Caki2 (cell line): ENCODE results near the gene PLD3. TPM values are rescaled to one million over a fixed set of nuclear protein-coding genes. Genes with fewer than 3 reads are reported as not detected.

ENCODE experiments used
- DNase-seq: peaks from one replicate; pipeline ENCODE4 v3.0.0-alpha.2; 2015; ENCODE audit warnings: low read depth
- in situ Hi-C: cut with HindIII; loops from 2 replicates; pipeline ENCODE4 v1.10.0; 2016; ENCODE audit warnings: low sequenced_read_pairs, low pct_unique_long_range_greater_than_20kb, mixed read lengths
- total RNA-seq: library from RNA; depleted of rRNA; stranded (reverse); fragments of >200 nt; shearing (Covaris generic); gene quantifications from 2 replicates; pipeline ENCODE4 v1.2.3, GENCODE V29; 2014; ENCODE audit warnings: low replicate concordance; rRNA removed

PLD3 gene
- total RNA-seq, 1 experiment from 2014 or later = 381 TPM

- in situ Hi-C loops = no loop called here
Measured at GRCh38 chr19:40419780-40420179, 71.3 kb downstream of the PLD3 start.

GRCh38 chr19:40420451-40420765, 71.9 kb downstream of the PLD3 start:
- no peak for DNase-seq
- in situ Hi-C loops = no loop called here

More at GRCh38 chr19:40419780-40420179, 71.3 kb downstream of the PLD3 start:
- no peak for DNase-seq

- peak; percentile 97 for DNase-seq
- in situ Hi-C loops = no loop called here
Measured at GRCh38 chr19:40420766-40421765, 72.6 kb downstream of the PLD3 start.

- DNase-seq = no peak
- in situ Hi-C loops = no loop called here
Measured at GRCh38 chr19:40421993-40422747, 73.7 kb downstream of the PLD3 start.

- DNase-seq = no peak
- in situ Hi-C loops = no loop called here
Measured at GRCh38 chr19:40422748-40423566, 74.5 kb downstream of the PLD3 start.

GRCh38 chr19:40423938-40424337, 75.4 kb downstream of the PLD3 start:
- in situ Hi-C loops = no loop called here
- DNase-seq = no peak

- in situ Hi-C loops = no loop called here
Measured at GRCh38 chr19:40424637-40425449, 76.3 kb downstream of the PLD3 start.

GRCh38 chr19:40425450-40426287, 77.2 kb downstream of the PLD3 start, which contains the start of gene SERTAD1:
Gene SERTAD1, minus strand, starts transcription at chr19:40425992. Its CDS starts 2,446 bp downstream, at chr19:40423546.
- in situ Hi-C loops = no loop called here

More at GRCh38 chr19:40424637-40425449, 76.3 kb downstream of the PLD3 start:
- DNase-seq = peak; percentile 44

More at GRCh38 chr19:40425450-40426287, 77.2 kb downstream of the PLD3 start, which contains the start of gene SERTAD1:
- peak; percentile 100 for DNase-seq

Other genes with a start within 250 kb of the PLD3 start
- 9.4 and 20.0 TPM in 2 replicates for gene MAP3K10, start 157.3 kb upstream of the PLD3 start, total RNA-seq
- not detected in 2 replicates for gene TTC9B, start 130.3 kb upstream of the PLD3 start, total RNA-seq
- not detected in 2 replicates for gene CCNP, start 122.0 kb upstream of the PLD3 start, total RNA-seq
- gene AKT2, start 63.4 kb upstream of the PLD3 start, total RNA-seq = 63.4 and 91.3 TPM in 2 replicates
- 14.7 and 32.8 TPM in 2 replicates for gene C19orf47, start 298 bp upstream of the PLD3 start, total RNA-seq
- gene HIPK4, start 41.5 kb downstream of the PLD3 start, total RNA-seq = not detected in 2 replicates
- 4.4 and 5.3 TPM in 2 replicates for gene PRX, start 64.7 kb downstream of the PLD3 start, total RNA-seq
- gene SERTAD1, start 77.3 kb downstream of the PLD3 start, total RNA-seq = 31.7 and 35.5 TPM in 2 replicates
- gene SERTAD3, start 95.6 kb downstream of the PLD3 start, total RNA-seq = 68.2 and 68.5 TPM in 2 replicates
- 649 and 783 TPM in 2 replicates for gene BLVRB, start 117.0 kb downstream of the PLD3 start, total RNA-seq
- 4.2 and 6.3 TPM in 2 replicates for gene SPTBN4, start 118.3 kb downstream of the PLD3 start, total RNA-seq
- gene SHKBP1, start 228.2 kb downstream of the PLD3 start, total RNA-seq = 92.6 and 137 TPM in 2 replicates